Measurements from ENCODE around the gene HECTD4. TPM values are rescaled to one million over a fixed set of nuclear protein-coding genes. Genes with fewer than 3 reads are reported as not detected.

Gene HECTD4
- total RNA-seq, 1 experiment from 2014 or later = 30.0 TPM

DNA sequence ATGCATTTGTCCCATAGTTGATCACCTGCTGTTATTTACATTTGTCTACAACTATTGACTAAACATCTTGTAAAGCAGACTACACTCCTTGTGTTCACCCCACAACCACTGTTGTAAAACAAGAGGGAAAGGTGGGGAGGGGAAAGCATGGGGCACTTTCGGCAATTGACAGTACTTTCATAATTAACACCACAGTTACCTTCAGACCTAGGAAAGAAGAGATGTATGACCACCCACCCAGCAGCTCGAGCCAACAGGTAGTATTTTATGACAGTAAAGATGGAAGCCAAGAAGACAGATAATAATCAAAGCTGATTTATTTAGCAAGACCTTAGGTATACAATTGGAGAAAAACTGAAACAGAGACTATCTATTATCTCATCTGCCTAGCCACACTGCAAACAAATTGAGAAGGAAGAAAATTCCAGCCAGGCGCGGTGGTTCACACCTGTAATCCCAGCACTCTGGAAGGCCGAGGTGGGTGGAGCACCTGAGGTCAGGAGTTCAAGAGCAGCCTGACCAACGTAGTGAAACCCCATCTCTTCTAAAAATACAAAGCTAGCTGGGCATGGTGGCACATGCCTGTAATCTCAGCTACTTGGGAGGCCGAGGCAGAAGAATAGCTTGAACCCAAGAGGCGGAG lies 11.2 kb downstream of the HECTD4 start:
- no CpG with 5 or more reads among the region's 8 CpGs for WGBS (ENCODE audit: extremely low coverage, insufficient read length, low lambda C conversion rate)

More for the DNA sequence above, 11.2 kb downstream of the HECTD4 start:
- Mint-ChIP-seq H3K4me3 (no peak overlapping the region), H3K27ac (peak overlapping the region in 1 of 3 experiments; percentile 46; a peak in 4 of 7 replicates), H3K36me3 (ENCODE audit: insufficient read depth in 1 of 3, low read depth in 3 of 3) (peaks cover 0 to 5% (median 5%) of the 10 kb centered on the region in 3 experiments; a peak in 4 of 7 replicates), H3K9me3 (no peaks in the 10 kb centered on the region), H3K4me1 (peaks cover 9 to 10% of the 10 kb centered on the region in 2 experiments; a peak in 3 of 4 replicates), H3K27me3 (ENCODE audit: low read depth) (no peaks in the 10 kb centered on the region)
- Histone ChIP-seq H3K14ac (ENCODE audit: insufficient read depth, low read length) (no peak overlapping the region), H2BK20ac (ENCODE audit: low read depth, low read length, poor library complexity, severe bottlenecking) (no peak overlapping the region), H3K23me2 (ENCODE audit: insufficient read length, low read depth, low read length, poor library complexity, severe bottlenecking) (no peaks in the 10 kb centered on the region), H2BK15ac (ENCODE audit: low read depth, low read length) (no peak overlapping the region), H2BK12ac (ENCODE audit: insufficient read length, low read depth, low read length) (no peak overlapping the region), H2AFZ (ENCODE audit: low read length) (no peak overlapping the region), H3K4me2 (ENCODE audit: insufficient read depth, insufficient read length, low read length) (no peak overlapping the region), H2AK5ac (ENCODE audit: insufficient read length, low read length) (no peak overlapping the region), H3K56ac (ENCODE audit: insufficient read length, low read depth, low read length) (no peak overlapping the region), H4K5ac (ENCODE audit: insufficient read length, low read depth, low read length) (no peak overlapping the region), H3K79me1 (ENCODE audit: insufficient read depth, low read depth, low read length, poor library complexity, severe bottlenecking) (peaks cover 4% of the 10 kb centered on the region), H3K27ac (ENCODE audit: insufficient read length, low read depth, low read length) (no peak overlapping the region), H2BK120ac (ENCODE audit: low read depth, low read length, poor library complexity, severe bottlenecking) (no peak overlapping the region), H4K20me1 (ENCODE audit: control insufficient read depth, insufficient read depth, insufficient read length) (no peaks in the 10 kb centered on the region), H3K9ac (ENCODE audit: extremely low read depth, insufficient read length, low read length) (no peak overlapping the region), H3T11ph (ENCODE audit: low read length) (no peak overlapping the region), H3K23ac (ENCODE audit: insufficient read length, low read depth, low read length) (no peak overlapping the region), H4K91ac (ENCODE audit: insufficient read length, low read depth, low read length) (no peak overlapping the region), H3K79me2 (ENCODE audit: insufficient read depth, low read length) (peaks cover 7% of the 10 kb centered on the region; the same call in 1 of the 2 replicates), H3K18ac (ENCODE audit: insufficient read length, low read depth, low read length) (no peak overlapping the region), H2BK5ac (ENCODE audit: insufficient read length, low read length) (no peak overlapping the region), H4K8ac (replicated peaks; ENCODE audit: insufficient read length, low read depth, low read length) (no peak overlapping the region), H3K9me3 (ENCODE audit: control insufficient read depth, low read depth, low read length) (no peaks in the 10 kb centered on the region), H3K4me1 (ENCODE audit: insufficient read depth, low read length) (peaks cover 2% of the 10 kb centered on the region; the same call in 1 of the 2 replicates), H3K4ac (ENCODE audit: low read depth, low read length) (no peak overlapping the region), H3K27me3 (ENCODE audit: insufficient read depth, low read length) (no peaks in the 10 kb centered on the region)
- TF ChIP-seq, protein P1, sequence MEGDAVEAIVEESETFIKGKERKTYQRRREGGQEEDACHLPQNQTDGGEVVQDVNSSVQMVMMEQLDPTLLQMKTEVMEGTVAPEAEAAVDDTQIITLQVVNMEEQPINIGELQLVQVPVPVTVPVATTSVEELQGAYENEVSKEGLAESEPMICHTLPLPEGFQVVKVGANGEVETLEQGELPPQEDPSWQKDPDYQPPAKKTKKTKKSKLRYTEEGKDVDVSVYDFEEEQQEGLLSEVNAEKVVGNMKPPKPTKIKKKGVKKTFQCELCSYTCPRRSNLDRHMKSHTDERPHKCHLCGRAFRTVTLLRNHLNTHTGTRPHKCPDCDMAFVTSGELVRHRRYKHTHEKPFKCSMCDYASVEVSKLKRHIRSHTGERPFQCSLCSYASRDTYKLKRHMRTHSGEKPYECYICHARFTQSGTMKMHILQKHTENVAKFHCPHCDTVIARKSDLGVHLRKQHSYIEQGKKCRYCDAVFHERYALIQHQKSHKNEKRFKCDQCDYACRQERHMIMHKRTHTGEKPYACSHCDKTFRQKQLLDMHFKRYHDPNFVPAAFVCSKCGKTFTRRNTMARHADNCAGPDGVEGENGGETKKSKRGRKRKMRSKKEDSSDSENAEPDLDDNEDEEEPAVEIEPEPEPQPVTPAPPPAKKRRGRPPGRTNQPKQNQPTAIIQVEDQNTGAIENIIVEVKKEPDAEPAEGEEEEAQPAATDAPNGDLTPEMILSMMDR (conservative IDR thresholded peaks at IDR 0.05) = no peak
- no peak for DNase-seq

All from H9 (cell line).